Muscle of leg (tissue), 11 donors: Measurements from ENCODE around the gene DPCD. TPM values are rescaled to one million over a fixed set of nuclear protein-coding genes. Genes with fewer than 3 reads are reported as not detected.
A peak's percentile ranks its signal among the peaks of the same experiment; 100 is the strongest.

ENCODE experiments used
- DNase-seq: peaks from one replicate; pipeline ENCODE4 v3.0.0; 2013
- H3K27ac ChIP-seq: one replicate; pipeline ENCODE4 v1.5.1; 2013; ENCODE audit warnings: mild to moderate bottlenecking, low read length, control low read depth
- H3K27me3 ChIP-seq: one replicate; pipeline ENCODE4 v1.6.1; 2013; ENCODE audit warnings: low read length; ENCODE audit not compliant: control insufficient read depth, insufficient read depth
- H3K36me3 ChIP-seq: one replicate; pipeline ENCODE4 v1.6.1; 2013; ENCODE audit warnings: low read length; ENCODE audit not compliant: control insufficient read depth, insufficient read depth
- H3K4me1 ChIP-seq: one replicate; pipeline ENCODE4 v1.6.1; 2013; ENCODE audit warnings: low read length; ENCODE audit not compliant: control insufficient read depth, insufficient read depth
- H3K4me3 ChIP-seq: one replicate; pipeline ENCODE4 v1.5.1; 2013; ENCODE audit warnings: low read length, control low read depth
- H3K9me3 ChIP-seq: replicated peaks from 2 replicates; pipeline ENCODE4 v1.6.1; 2013; ENCODE audit warnings: low read depth, low read length; ENCODE audit not compliant: control insufficient read depth
- WGBS: methylation state at CpG from one replicate; pipeline ENCODE4 v1.1.5; 2013; ENCODE audit warnings: missing lambda C conversion rate; ENCODE audit not compliant: insufficient coverage; 5-methylcytosine and 5-hydroxymethylcytosine counted together
- polyA plus RNA-seq, 8 donors: library from polyadenylated mRNA; unstranded; fragments of 120-200 nt; gene quantifications; one replicate each; pipeline versions ENCODE4 v1.2.1 to v1.2.3, GENCODE V29; 2013; ENCODE audit warnings: inconsistent platforms in 1 of 8, low replicate concordance in 1 of 8; ENCODE audit not compliant: insufficient read length in 8 of 8, insufficient read depth in 1 of 8
- total RNA-seq: library from RNA; stranded (reverse); fragments of 120-200 nt; gene quantifications from one replicate; pipeline ENCODE4 v1.2.4, GENCODE V29; 2013

Gene DPCD
- total and polyA plus RNA-seq, 9 donors, result 15.4 to 23.8 (median 17.8) TPM

GRCh38 chr10:101566333-101567164 lies 21.6 kb upstream of the DPCD start:
- WGBS, result 3% methylated on average over 55 of the region's 59 CpGs
- Histone ChIP-seq H3K27me3 (peaks cover 66% of the 10 kb centered on the region), H3K4me3 (peak overlapping the region; percentile 22), H3K27ac (no peak overlapping the region), H3K36me3 (no peaks in the 10 kb centered on the region), H3K9me3 (no peaks in the 10 kb centered on the region), H3K4me1 (peaks cover 25% of the 10 kb centered on the region)
- DNase-seq, result peak; percentile 56

GRCh38 chr10:101567165-101568006 lies 20.7 kb upstream of the DPCD start:
- DNase-seq, result no peak
- WGBS, result 59% methylated on average over 3 of the region's 7 CpGs

DNA sequence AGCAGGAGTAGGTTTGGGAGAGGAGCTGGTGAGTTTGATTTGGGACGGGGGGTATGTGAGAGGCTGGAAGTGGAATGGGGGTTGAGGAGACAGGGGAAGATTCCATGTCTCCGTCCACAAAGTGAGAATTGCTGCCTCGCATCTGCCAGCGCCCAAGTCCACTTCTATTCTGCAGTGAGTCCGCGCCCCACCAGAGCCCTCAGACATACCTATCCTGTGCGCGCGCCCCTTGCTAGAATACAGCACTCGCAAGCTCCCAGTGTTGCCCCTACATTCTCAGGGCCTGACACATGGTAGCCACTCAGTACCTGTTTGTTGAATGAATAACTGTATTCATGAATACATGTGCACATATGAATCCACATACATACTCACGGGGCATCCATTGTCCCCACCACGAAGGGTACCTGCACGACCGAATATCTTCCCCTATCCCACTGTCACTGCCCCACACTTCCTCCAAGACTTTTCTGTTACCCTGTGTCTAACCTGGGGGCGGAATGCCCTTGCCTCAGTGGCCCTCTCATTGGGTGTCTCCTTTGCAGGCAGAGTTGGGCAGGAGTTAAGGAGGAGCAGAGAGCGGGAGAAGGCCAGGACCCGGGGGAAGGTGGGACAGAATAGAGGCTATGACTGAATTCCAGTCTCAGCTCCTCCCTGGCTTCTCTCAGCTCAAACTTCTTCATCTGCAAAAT lies 19.9 kb upstream of the DPCD start:
- peaks cover 25% of the 10 kb centered on the region for H3K4me1 ChIP-seq
- DNase-seq, result no peak
- peaks cover 9% of the 10 kb centered on the region for H3K9me3 ChIP-seq
- WGBS, result 77% methylated on average over 13 of the region's 17 CpGs
- H3K4me3 ChIP-seq, result no peak overlapping the region
- H3K27ac ChIP-seq, result no peak overlapping the region
- H3K36me3 ChIP-seq, result no peaks in the 10 kb centered on the region
- peaks cover 61% of the 10 kb centered on the region for H3K27me3 ChIP-seq

More at GRCh38 chr10:101567165-101568006, 20.7 kb upstream of the DPCD start:
- Histone ChIP-seq H3K9me3 (peaks cover under 1% of the 10 kb centered on the region), H3K27me3 (peaks cover 61% of the 10 kb centered on the region), H3K36me3 (no peaks in the 10 kb centered on the region), H3K27ac (no peak overlapping the region), H3K4me3 (no peak overlapping the region), H3K4me1 (peaks cover 25% of the 10 kb centered on the region)

DNA sequence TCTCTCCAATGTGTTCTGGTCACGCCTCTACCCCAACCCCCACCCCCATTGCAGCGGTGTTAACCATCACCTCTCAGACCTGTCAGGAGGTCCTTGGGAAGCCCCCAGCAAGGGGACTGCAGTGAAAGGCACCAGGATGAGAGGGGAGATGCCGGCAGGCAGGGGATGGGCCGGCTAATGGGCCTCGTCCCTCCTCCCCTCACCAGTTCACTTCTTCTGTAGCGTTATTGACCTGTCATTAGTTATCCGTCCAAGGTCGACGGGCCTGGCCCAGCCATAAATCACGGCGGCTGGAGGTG lies 18.8 kb upstream of the DPCD start:
- Histone ChIP-seq H3K9me3 (peaks cover 9% of the 10 kb centered on the region), H3K4me3 (no peak overlapping the region), H3K27ac (no peak overlapping the region), H3K27me3 (peaks cover 61% of the 10 kb centered on the region), H3K36me3 (no peaks in the 10 kb centered on the region), H3K4me1 (peaks cover 25% of the 10 kb centered on the region)
- no peak for DNase-seq
- WGBS, result 0% methylated on average over 7 of the region's 11 CpGs

GRCh38 chr10:101569622-101570427 lies 18.3 kb upstream of the DPCD start:
- Histone ChIP-seq H3K9me3 (peaks cover 9% of the 10 kb centered on the region), H3K4me3 (peak overlapping the region; percentile 48), H3K4me1 (peaks cover 25% of the 10 kb centered on the region), H3K27me3 (peaks cover 56% of the 10 kb centered on the region), H3K27ac (no peak overlapping the region), H3K36me3 (no peaks in the 10 kb centered on the region)
- 0% methylated on average over 49 of the region's 56 CpGs for WGBS
- peak; percentile 81 for DNase-seq

GRCh38 chr10:101570428-101571270 lies 17.5 kb upstream of the DPCD start:
- peaks cover 9% of the 10 kb centered on the region for H3K9me3 ChIP-seq
- no peak overlapping the region for H3K27ac ChIP-seq
- DNase-seq, result peak; percentile 39
- peaks cover 25% of the 10 kb centered on the region for H3K4me1 ChIP-seq
- H3K4me3 ChIP-seq, result peak overlapping the region; percentile 48
- H3K36me3 ChIP-seq, result no peaks in the 10 kb centered on the region
- H3K27me3 ChIP-seq, result peaks cover 48% of the 10 kb centered on the region
- 6% methylated on average over 27 of the region's 37 CpGs for WGBS

- Histone ChIP-seq H3K27me3 (peaks cover 41% of the 10 kb centered on the region), H3K27ac (no peak overlapping the region), H3K4me1 (peaks cover 23% of the 10 kb centered on the region), H3K9me3 (peaks cover 9% of the 10 kb centered on the region), H3K4me3 (no peak overlapping the region), H3K36me3 (no peaks in the 10 kb centered on the region)
- 100% methylated on average over 1 of the region's 8 CpGs for WGBS
- no peak for DNase-seq
These were observed 16.7 kb upstream of the DPCD start for GRCh38 chr10:101571271-101571925.

DNA sequence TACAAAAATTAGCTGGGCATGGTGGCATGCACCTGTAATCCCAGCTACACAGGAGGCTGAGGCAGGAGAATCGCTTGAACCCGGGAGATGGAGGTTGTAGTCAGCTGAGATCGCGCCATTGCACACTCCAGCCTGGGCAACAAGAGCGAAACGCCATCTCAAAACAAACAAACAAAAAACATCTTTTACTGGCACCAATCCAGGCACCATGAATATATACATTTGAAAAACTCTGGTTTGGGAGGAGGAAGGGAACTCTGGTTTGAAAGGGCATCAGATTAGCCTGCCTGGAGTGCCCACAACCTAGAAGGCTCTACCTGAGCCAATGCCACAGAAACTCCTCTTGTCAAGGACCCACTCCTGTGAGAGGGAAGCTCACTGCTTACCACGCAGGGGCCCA lies 16.0 kb upstream of the DPCD start:
- Histone ChIP-seq H3K9me3 (peaks cover 9% of the 10 kb centered on the region), H3K27ac (no peak overlapping the region), H3K4me3 (no peak overlapping the region), H3K4me1 (peaks cover 18% of the 10 kb centered on the region), H3K36me3 (peaks cover 7% of the 10 kb centered on the region), H3K27me3 (peaks cover 33% of the 10 kb centered on the region)
- no peak for DNase-seq
- 80% methylated on average over 1 of the region's 7 CpGs for WGBS
